Mesothelial cell of epicardium (in vitro differentiated cells): ENCODE measurements around the gene DAPK1. TPM values are rescaled to one million over a fixed set of nuclear protein-coding genes. Genes with fewer than 3 reads are reported as not detected.

Source experiments
- DNase-seq, 2 experiments: peaks; one replicate each; pipeline ENCODE4 v3.0.0; 2021; ENCODE audit warnings: low spot score in 2 of 2; ENCODE audit not compliant: unreplicated experiment in 2 of 2
- H3K27ac Mint-ChIP-seq: 2 replicates; pipeline ENCODE4 v1.8.0; 2021; ENCODE audit warnings: mixed read lengths
- H3K27me3 Mint-ChIP-seq: 2 replicates; pipeline ENCODE4 v1.8.0; 2021; ENCODE audit warnings: low read depth, mixed read lengths
- H3K36me3 Mint-ChIP-seq: 2 replicates; pipeline ENCODE4 v1.8.0; 2021; ENCODE audit warnings: mixed read lengths
- H3K4me1 Mint-ChIP-seq: 2 replicates; pipeline ENCODE4 v1.8.0; 2021; ENCODE audit warnings: mixed read lengths
- H3K4me3 Mint-ChIP-seq: 2 replicates; pipeline ENCODE4 v1.8.0; 2021; ENCODE audit warnings: mild to moderate bottlenecking, moderate library complexity, mixed read lengths
- H3K9me3 Mint-ChIP-seq: 2 replicates; pipeline ENCODE4 v1.8.0; 2021; ENCODE audit warnings: mixed read lengths
- total RNA-seq: library from RNA; stranded (reverse); gene quantifications from 3 replicates; pipeline ENCODE4 v1.2.1, GENCODE V29; 2021
- TF ChIP-seq, protein P1 (sequence below): fragments of 200-600 bp; sonication (generic); IDR thresholded peaks from one replicate; pipeline ENCODE4 v1.5.0; 2021; ENCODE audit warnings: antibody characterized with exemption; ENCODE audit not compliant: unreplicated experiment

The DAPK1 gene
- total RNA-seq, 1 donor from 2014 or later, result 239 TPM

DNA sequence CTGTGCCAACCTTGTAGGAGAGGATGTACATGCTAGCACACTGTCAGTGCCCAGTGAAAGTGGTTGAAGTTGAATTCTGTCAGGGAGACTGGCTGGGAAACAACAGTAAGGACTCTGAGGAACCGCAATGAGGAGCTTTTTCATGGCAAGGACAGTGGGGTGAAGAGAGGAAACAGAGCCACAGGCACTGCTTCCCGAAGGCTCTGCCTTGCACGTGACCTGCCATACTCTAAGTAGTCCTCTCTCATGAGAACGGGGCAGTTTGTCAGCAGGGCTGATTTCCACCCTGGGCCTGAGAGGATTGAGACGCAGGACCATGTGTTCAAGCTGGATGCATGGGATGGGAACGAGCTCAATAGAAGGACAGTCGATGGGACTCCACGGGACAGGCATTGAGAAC is 121.7 kb downstream of the DAPK1 start:
- no peak for DNase-seq
- Mint-ChIP-seq H3K27ac (no peak overlapping the region), H3K9me3 (peaks cover 15% of the 10 kb centered on the region), H3K36me3 (peaks cover 65% of the 10 kb centered on the region), H3K4me3 (no peak overlapping the region), H3K4me1 (peaks cover 32% of the 10 kb centered on the region), H3K27me3 (no peaks in the 10 kb centered on the region)
- TF ChIP-seq, protein P1, sequence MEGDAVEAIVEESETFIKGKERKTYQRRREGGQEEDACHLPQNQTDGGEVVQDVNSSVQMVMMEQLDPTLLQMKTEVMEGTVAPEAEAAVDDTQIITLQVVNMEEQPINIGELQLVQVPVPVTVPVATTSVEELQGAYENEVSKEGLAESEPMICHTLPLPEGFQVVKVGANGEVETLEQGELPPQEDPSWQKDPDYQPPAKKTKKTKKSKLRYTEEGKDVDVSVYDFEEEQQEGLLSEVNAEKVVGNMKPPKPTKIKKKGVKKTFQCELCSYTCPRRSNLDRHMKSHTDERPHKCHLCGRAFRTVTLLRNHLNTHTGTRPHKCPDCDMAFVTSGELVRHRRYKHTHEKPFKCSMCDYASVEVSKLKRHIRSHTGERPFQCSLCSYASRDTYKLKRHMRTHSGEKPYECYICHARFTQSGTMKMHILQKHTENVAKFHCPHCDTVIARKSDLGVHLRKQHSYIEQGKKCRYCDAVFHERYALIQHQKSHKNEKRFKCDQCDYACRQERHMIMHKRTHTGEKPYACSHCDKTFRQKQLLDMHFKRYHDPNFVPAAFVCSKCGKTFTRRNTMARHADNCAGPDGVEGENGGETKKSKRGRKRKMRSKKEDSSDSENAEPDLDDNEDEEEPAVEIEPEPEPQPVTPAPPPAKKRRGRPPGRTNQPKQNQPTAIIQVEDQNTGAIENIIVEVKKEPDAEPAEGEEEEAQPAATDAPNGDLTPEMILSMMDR, result no peak

- no peak overlapping the region for H3K4me3 Mint-ChIP-seq
- H3K36me3 Mint-ChIP-seq, result peaks cover 60% of the 10 kb centered on the region
- peaks cover 27% of the 10 kb centered on the region for H3K4me1 Mint-ChIP-seq
- H3K27me3 Mint-ChIP-seq, result no peaks in the 10 kb centered on the region
- no peak for DNase-seq
- TF ChIP-seq, protein P1, result no peak
- H3K27ac Mint-ChIP-seq, result peak overlapping the region; percentile 72
- H3K9me3 Mint-ChIP-seq, result peaks cover 15% of the 10 kb centered on the region
Observed at GRCh38 chr9:87620731-87621322, 123.2 kb downstream of the DAPK1 start.

GRCh38 chr9:87622098-87622497 is 124.4 kb downstream of the DAPK1 start:
- Mint-ChIP-seq H3K4me1 (peaks cover 23% of the 10 kb centered on the region), H3K9me3 (peaks cover 15% of the 10 kb centered on the region), H3K27me3 (no peaks in the 10 kb centered on the region), H3K4me3 (no peak overlapping the region), H3K27ac (peak overlapping the region; percentile 52), H3K36me3 (peaks cover 49% of the 10 kb centered on the region)
- DNase-seq, result no peak
- TF ChIP-seq, protein P1, result no peak

- H3K9me3 Mint-ChIP-seq, result peaks cover 8% of the 10 kb centered on the region
- H3K4me3 Mint-ChIP-seq, result no peak overlapping the region
- TF ChIP-seq, protein P1, result no peak
- peaks cover 41% of the 10 kb centered on the region for H3K36me3 Mint-ChIP-seq
- H3K4me1 Mint-ChIP-seq, result peaks cover 23% of the 10 kb centered on the region
- no peak for DNase-seq
- H3K27ac Mint-ChIP-seq, result peak overlapping the region; percentile 37
- no peaks in the 10 kb centered on the region for H3K27me3 Mint-ChIP-seq
Observed at GRCh38 chr9:87622923-87623322, 125.3 kb downstream of the DAPK1 start.

GRCh38 chr9:87628346-87628745 is 130.7 kb downstream of the DAPK1 start:
- H3K4me3 Mint-ChIP-seq, result no peak overlapping the region
- H3K27me3 Mint-ChIP-seq, result no peaks in the 10 kb centered on the region
- H3K9me3 Mint-ChIP-seq, result peaks cover 6% of the 10 kb centered on the region
- H3K27ac Mint-ChIP-seq, result peak overlapping the region; percentile 28
- peaks cover 34% of the 10 kb centered on the region for H3K36me3 Mint-ChIP-seq
- H3K4me1 Mint-ChIP-seq, result peaks cover 7% of the 10 kb centered on the region
- TF ChIP-seq, protein P1, result no peak
- no peak for DNase-seq
